ENCODE data around the gene TPX2.

TPX2 gene

GRCh38 chr20:31781945-31782344 is 42.9 kb downstream of the TPX2 start:
- Histone ChIP-seq H3K4me3 (ENCODE audit: low read depth, low read length) (no peak overlapping the region), H3K27ac (ENCODE audit: extremely low read depth, low read depth, low read length) (no peak overlapping the region), H3K9me3 (ENCODE audit: control insufficient read depth, insufficient read depth, low read depth, low read length) (no peaks in the 10 kb centered on the region), H3K36me3 (ENCODE audit: control insufficient read depth in 2 of 2, insufficient read depth in 1 of 2, low read length in 2 of 2) (peaks cover 73 to 97% of the 10 kb centered on the region in 2 experiments), H3K4me1 (ENCODE audit: control insufficient read depth, insufficient read depth, low read length) (no peaks in the 10 kb centered on the region)
- TF ChIP-seq ZNF239 (tag by site-specific recombination; IDR thresholded peaks at IDR 0.05) (no peak), ZNF2 (tag by site-specific recombination; IDR thresholded peaks at IDR 0.05) (no peak), ZNF335 (tag by site-specific recombination; conservative IDR thresholded peaks at IDR 0.05) (no peak), ZNF324 (tag by site-specific recombination; IDR thresholded peaks at IDR 0.05) (no peak), ZNF776 (tag by site-specific recombination; IDR thresholded peaks at IDR 0.05; ENCODE audit: borderline replicate concordance) (no peak), ZNF302 (tag by site-specific recombination; IDR thresholded peaks at IDR 0.05; ENCODE audit: low read depth) (no peak), ZNF645 (tag by site-specific recombination; IDR thresholded peaks at IDR 0.05) (no peak), ZNF311 (tag by site-specific recombination; IDR thresholded peaks at IDR 0.05; ENCODE audit: borderline replicate concordance) (no peak), ZBTB26 (tag by site-specific recombination; optimal IDR thresholded peaks at IDR 0.05) (no peak), ZIC2 (tag by site-specific recombination; IDR thresholded peaks at IDR 0.05) (no peak)
- POLR2A ChIA-PET, result no interaction called here
- CTCF ChIA-PET, result interaction anchor here (0.6 kb wide), 1 partner anchor 23 kb away, joined by 3 read pairs; no protein-coding TSS in a partner anchor

GRCh38 chr20:31784354-31785044 is 45.4 kb downstream of the TPX2 start:
- CTCF ChIA-PET, result interaction anchor here (0.7 to 1.0 kb wide), 2 partner anchors 18 to 222 kb away, joined by 3 to 6 read pairs; no protein-coding TSS in a partner anchor
- TF ChIP-seq, protein P1, sequence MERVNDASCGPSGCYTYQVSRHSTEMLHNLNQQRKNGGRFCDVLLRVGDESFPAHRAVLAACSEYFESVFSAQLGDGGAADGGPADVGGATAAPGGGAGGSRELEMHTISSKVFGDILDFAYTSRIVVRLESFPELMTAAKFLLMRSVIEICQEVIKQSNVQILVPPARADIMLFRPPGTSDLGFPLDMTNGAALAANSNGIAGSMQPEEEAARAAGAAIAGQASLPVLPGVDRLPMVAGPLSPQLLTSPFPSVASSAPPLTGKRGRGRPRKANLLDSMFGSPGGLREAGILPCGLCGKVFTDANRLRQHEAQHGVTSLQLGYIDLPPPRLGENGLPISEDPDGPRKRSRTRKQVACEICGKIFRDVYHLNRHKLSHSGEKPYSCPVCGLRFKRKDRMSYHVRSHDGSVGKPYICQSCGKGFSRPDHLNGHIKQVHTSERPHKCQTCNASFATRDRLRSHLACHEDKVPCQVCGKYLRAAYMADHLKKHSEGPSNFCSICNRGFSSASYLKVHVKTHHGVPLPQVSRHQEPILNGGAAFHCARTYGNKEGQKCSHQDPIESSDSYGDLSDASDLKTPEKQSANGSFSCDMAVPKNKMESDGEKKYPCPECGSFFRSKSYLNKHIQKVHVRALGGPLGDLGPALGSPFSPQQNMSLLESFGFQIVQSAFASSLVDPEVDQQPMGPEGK (tag by site-specific recombination; IDR thresholded peaks at IDR 0.05), result no peak
- TF ChIP-seq ZBTB20 (tag by site-specific recombination; IDR thresholded peaks at IDR 0.05) (no peak), ZNF623 (tag by site-specific recombination; IDR thresholded peaks at IDR 0.05) (no peak), ZNF274 (IDR thresholded peaks at IDR 0.05; ENCODE audit: low read length) (no peak), ZNF274 (tag by site-specific recombination; IDR thresholded peaks at IDR 0.05; ENCODE audit: borderline replicate concordance) (no peak), ZNF670 (tag by site-specific recombination; IDR thresholded peaks at IDR 0.05; ENCODE audit: low read depth) (no peak), ZNF138 (tag by site-specific recombination; IDR thresholded peaks at IDR 0.05; ENCODE audit: borderline replicate concordance) (no peak), GLI2 (tag by site-specific recombination; IDR thresholded peaks at IDR 0.05; ENCODE audit: borderline replicate concordance, low read depth) (no peak), ZBTB10 (tag by site-specific recombination; IDR thresholded peaks at IDR 0.05) (no peak)
- H3K4me1 ChIP-seq (ENCODE audit: control insufficient read depth, insufficient read depth, low read length), result no peaks in the 10 kb centered on the region
- POLR2A ChIA-PET, result no interaction called here
- no peaks in the 10 kb centered on the region for H3K9me3 ChIP-seq (ENCODE audit: control insufficient read depth, insufficient read depth, low read depth, low read length)
- no peak overlapping the region for H3K27ac ChIP-seq (ENCODE audit: extremely low read depth, low read depth, low read length)
- H3K4me3 ChIP-seq (ENCODE audit: low read depth, low read length), result no peak overlapping the region
- peaks cover 62 to 95% of the 10 kb centered on the region in 2 experiments for H3K36me3 ChIP-seq (ENCODE audit: control insufficient read depth in 2 of 2, insufficient read depth in 1 of 2, low read length in 2 of 2)
